Activated T-cell treated with anti-CD3 and anti-CD28 coated beads, Interleukin-2, amount 50 U/mL, for 72 hours (primary cell): Measurements from ENCODE around the gene KRTAP5-10. TPM values are rescaled to one million over a fixed set of nuclear protein-coding genes. Genes with fewer than 3 reads are reported as not detected.
"Not testable (repeated sequence)": the region's sequence is repeated elsewhere in the genome, so short reads cannot be mapped to it uniquely, and the experiment has no call there.

Experiments used
- ATAC-seq, 2 donors: fragments of 150-1000 bp; cut with Tn5 transposase; replicated peaks in 1 of 2; 2 replicates each; pipeline ENCODE4 v1.10.0; 2021; ENCODE audit warnings: moderate library complexity in 2 of 2, mild to moderate bottlenecking in 1 of 2
- DNase-seq, 2 donors: peaks; one replicate each; pipeline ENCODE4 v3.0.0; 2021 to 2022; ENCODE audit warnings: mixed read lengths in 1 of 2
- H3K27ac Mint-ChIP-seq: one replicate; pipeline ENCODE4 v1.8.0; 2022; ENCODE audit warnings: mild to moderate bottlenecking, moderate library complexity, mixed read lengths
- H3K27me3 Mint-ChIP-seq: one replicate; pipeline ENCODE4 v1.8.0; 2022; ENCODE audit warnings: low read depth, mixed read lengths
- H3K36me3 Mint-ChIP-seq, 2 donors: one replicate each; pipeline ENCODE4 v1.8.0; 2022; ENCODE audit warnings: mixed read lengths in 2 of 2, mild to moderate bottlenecking in 1 of 2; ENCODE audit not compliant: insufficient read depth in 2 of 2
- H3K4me1 Mint-ChIP-seq: one replicate; pipeline ENCODE4 v1.8.0; 2022; ENCODE audit warnings: low read depth, mixed read lengths
- H3K4me3 Mint-ChIP-seq, 2 donors: one replicate each; pipeline ENCODE4 v1.8.0; 2022; ENCODE audit warnings: mild to moderate bottlenecking in 2 of 2, mixed read lengths in 2 of 2, moderate library complexity in 2 of 2
- H3K9me3 Mint-ChIP-seq, 2 donors: one replicate each; pipeline ENCODE4 v1.8.0; 2022; ENCODE audit warnings: mixed read lengths in 2 of 2
- total RNA-seq, 2 donors: library from RNA; stranded (reverse); gene quantifications; one replicate each; pipeline ENCODE4 v1.2.3, GENCODE V29; 2022

The KRTAP5-10 gene
- total RNA-seq, 2 donors from 2014 or later = not detected

GRCh38 chr11:71614366-71614917, 49.1 kb downstream of the KRTAP5-10 start:
- not testable (repeated sequence) for DNase-seq, H3K4me1 Mint-ChIP-seq, H3K36me3 Mint-ChIP-seq, ATAC-seq, H3K4me3 Mint-ChIP-seq, H3K27me3 Mint-ChIP-seq, H3K27ac Mint-ChIP-seq, H3K9me3 Mint-ChIP-seq

- DNase-seq, H3K27me3 Mint-ChIP-seq, H3K4me3 Mint-ChIP-seq, H3K4me1 Mint-ChIP-seq, H3K9me3 Mint-ChIP-seq, H3K36me3 Mint-ChIP-seq, H3K27ac Mint-ChIP-seq, ATAC-seq: not testable (repeated sequence)
These were observed 49.6 kb downstream of the KRTAP5-10 start for GRCh38 chr11:71615003-71615402.

Other genes starting within 250 kb of the KRTAP5-10 start
- 10 to 100 TPM; 22.2 to 23.4 TPM for gene DHCR7, start 117.2 kb upstream of the KRTAP5-10 start, total RNA-seq
- gene NADSYN1, start 112.4 kb upstream of the KRTAP5-10 start, total RNA-seq = 100 to 1,000 TPM; 107 to 111 TPM
- not detected for gene KRTAP5-7, start 38.3 kb upstream of the KRTAP5-10 start, total RNA-seq
- not detected for gene KRTAP5-8, start 27.5 kb upstream of the KRTAP5-10 start, total RNA-seq
- under 1 TPM in 1 of 2 donors, not detected in 1; 0.21 TPM for gene KRTAP5-9, start 17.1 kb upstream of the KRTAP5-10 start, total RNA-seq
- gene KRTAP5-11, start 17.3 kb downstream of the KRTAP5-10 start, total RNA-seq = not detected